Hepatocyte (in vitro differentiated cells): ENCODE results near the gene RNF112.

ENCODE experiments used
- CTCF ChIP-seq: fragments of 200-600 bp; sonication (generic); IDR thresholded peaks from 2 replicates; pipeline ENCODE4 v1.5.1; 2016; ENCODE audit warnings: antibody characterized with exemption, mild to moderate bottlenecking; ENCODE audit not compliant: poor library complexity
- EZH2 ChIP-seq: fragments of 200-600 bp; sonication (generic); IDR thresholded peaks from 2 replicates; pipeline ENCODE4 v1.6.1; 2016; ENCODE audit warnings: antibody characterized with exemption, mild to moderate bottlenecking, borderline replicate concordance
- EZH2phosphoT487 ChIP-seq: fragments of 200-600 bp; sonication (generic); IDR thresholded peaks from one replicate; pipeline ENCODE4 v1.6.1; 2018; ENCODE audit warnings: antibody characterized with exemption, mild to moderate bottlenecking, low read depth, moderate library complexity; ENCODE audit not compliant: unreplicated experiment, severe bottlenecking

- TF ChIP-seq EZH2: no peak
- no peak for TF ChIP-seq CTCF
- TF ChIP-seq EZH2phosphoT487: no peak
These were observed 4.3 kb downstream of the RNF112 start for GRCh38 chr17:19415311-19415710.
